ENCODE results near the gene PRPH.
"Not testable (repeated sequence)": the region's sequence is repeated elsewhere in the genome, so short reads cannot be mapped to it uniquely, and the experiment has no call there.

PRPH gene

GRCh38 chr12:49305762-49306510, 11.0 kb downstream of the PRPH start:
- in situ Hi-C loops (cut with MboI; ENCODE audit: low sequenced_read_pairs, unreplicated experiment), result no loop called here
- DNase-seq (ENCODE audit: low spot score), result no peak
- TF ChIP-seq CTCF (IDR thresholded peaks at IDR 0.05; ENCODE audit: borderline replicate concordance, control extremely low read depth, extremely low read depth, insufficient read depth, missing control alignments), result no peak

- in situ Hi-C loops (cut with MboI; ENCODE audit: low sequenced_read_pairs, unreplicated experiment), result no loop called here
- TF ChIP-seq CTCF (IDR thresholded peaks at IDR 0.05; ENCODE audit: borderline replicate concordance, control extremely low read depth, extremely low read depth, insufficient read depth, missing control alignments), result no peak
- no peak for DNase-seq (ENCODE audit: low spot score)
Measured at GRCh38 chr12:49309386-49309785, 14.4 kb downstream of the PRPH start.

GRCh38 chr12:49310451-49311000, 15.6 kb downstream of the PRPH start:
- DNase-seq (ENCODE audit: low spot score); in situ Hi-C loops (cut with MboI; ENCODE audit: low sequenced_read_pairs, unreplicated experiment): not testable (repeated sequence)

- DNase-seq (ENCODE audit: low spot score), result no peak
- TF ChIP-seq CTCF (IDR thresholded peaks at IDR 0.05; ENCODE audit: borderline replicate concordance, control extremely low read depth, extremely low read depth, insufficient read depth, missing control alignments), result no peak
- in situ Hi-C loops (cut with MboI; ENCODE audit: low sequenced_read_pairs, unreplicated experiment), result no loop called here
Measured at GRCh38 chr12:49314811-49315210, 19.9 kb downstream of the PRPH start.

- DNase-seq (ENCODE audit: low spot score); in situ Hi-C loops (cut with MboI; ENCODE audit: low sequenced_read_pairs, unreplicated experiment): not testable (repeated sequence)
Measured at GRCh38 chr12:49317118-49317517, 22.2 kb downstream of the PRPH start.

GRCh38 chr12:49320411-49321103, 25.6 kb downstream of the PRPH start:
- DNase-seq (ENCODE audit: low spot score); in situ Hi-C loops (cut with MboI; ENCODE audit: low sequenced_read_pairs, unreplicated experiment): not testable (repeated sequence)

- no peak for DNase-seq (ENCODE audit: low spot score)
- in situ Hi-C loops (cut with MboI; ENCODE audit: low sequenced_read_pairs, unreplicated experiment), result no loop called here
- no peak for TF ChIP-seq CTCF (IDR thresholded peaks at IDR 0.05; ENCODE audit: borderline replicate concordance, control extremely low read depth, extremely low read depth, insufficient read depth, missing control alignments)
Measured at GRCh38 chr12:49322367-49322707, 27.4 kb downstream of the PRPH start.

- TF ChIP-seq CTCF (IDR thresholded peaks at IDR 0.05; ENCODE audit: borderline replicate concordance, control extremely low read depth, extremely low read depth, insufficient read depth, missing control alignments), result no peak
- peak; percentile 99 for DNase-seq (ENCODE audit: low spot score)
- in situ Hi-C loops (cut with MboI; ENCODE audit: low sequenced_read_pairs, unreplicated experiment), result no loop called here
Measured at GRCh38 chr12:49322708-49323523, 28.0 kb downstream of the PRPH start, which contains the start of gene TROAP. TROAP (plus strand) TSS chr12:49323255; CDS start chr12:49323609, 354 bp downstream.

All from GM13976 (cell line).